HepG2 (cell line): Measurements from ENCODE around the gene KIF24. TPM values are rescaled to one million over a fixed set of nuclear protein-coding genes. Genes with fewer than 3 reads are reported as not detected.
A peak's percentile ranks its signal among the peaks of the same experiment; 100 is the strongest.

Experiments
- BRF2 ChIP-seq: sonication (generic); formaldehyde crosslinking; IDR thresholded peaks from 2 replicates; pipeline ENCODE4 v1.8.1; 2022; ENCODE audit warnings: mild to moderate bottlenecking, missing genetic modification reagents
- GLI4 ChIP-seq: sonication (generic); formaldehyde crosslinking; IDR thresholded peaks from 2 replicates; pipeline ENCODE4 v1.5.1; 2020; ENCODE audit warnings: missing genetic modification reagents, mild to moderate bottlenecking, moderate library complexity, borderline replicate concordance
- KDM4B ChIP-seq: sonication (generic); formaldehyde crosslinking; IDR thresholded peaks from 2 replicates; pipeline ENCODE4 v1.4.0; 2020; ENCODE audit warnings: missing genetic modification reagents
- THAP9 ChIP-seq: sonication (generic); formaldehyde crosslinking; IDR thresholded peaks from 2 replicates; pipeline ENCODE4; 2020; ENCODE audit warnings: missing genetic modification reagents, mild to moderate bottlenecking, borderline replicate concordance
- ZNF354B ChIP-seq: sonication (generic); formaldehyde crosslinking; IDR thresholded peaks from 2 replicates; pipeline ENCODE4 v1.8.0; 2022; ENCODE audit warnings: mild to moderate bottlenecking, missing genetic modification reagents
- polyA plus RNA-seq, 8 experiments: library from polyadenylated mRNA; depleted of rRNA in 3 of 8; stranded (reverse) in 7 of 8; unstranded in 1 of 8; fragments of >200 nt; fragmentation: Illumina TruSeq in 4 of 8; extraction: Trizol in 4 of 8; gene quantifications; 2 replicates each; pipeline versions ENCODE4 v1.2.1 to v1.2.3, GENCODE V29; 2011 to 2016; ENCODE audit warnings: low read depth in 4 of 8, missing spikeins in 1 of 8, mixed read lengths in 1 of 8; ENCODE audit not compliant: insufficient read depth in 1 of 8
- total RNA-seq, 5 experiments: library from RNA; depleted of rRNA; stranded (reverse); fragments of >200 nt; fragmentation: Illumina TruSeq; extraction: Trizol; gene quantifications; 2 replicates each; pipeline ENCODE4 v1.2.3, GENCODE V29; 2016; ENCODE audit warnings: low read depth in 1 of 5
- TF ChIP-seq, protein P1 (sequence below), 2 experiments: fragments of 450-650 bp in 1 of 2; sonication (generic) in 1 of 2; formaldehyde crosslinking; IDR thresholded peaks; 2 replicates each; pipeline versions ENCODE4 v1.5.0 to v1.8.0; 2020 to 2022; ENCODE audit warnings: mild to moderate bottlenecking in 1 of 2, missing genetic modification reagents in 1 of 2
- TF ChIP-seq, protein P2 (sequence below): IDR thresholded peaks from 2 replicates; pipeline ENCODE4 v1.6.1; 2016; ENCODE audit warnings: low read depth, missing genetic modification reagents, missing compliant biosample characterization

Gene KIF24
- total and polyA plus RNA-seq, 2 of the 13 experiments (the other 11 are each of a cell fraction or from before 2014, with no cell fraction given): 1.1 to 3.0 TPM

DNA sequence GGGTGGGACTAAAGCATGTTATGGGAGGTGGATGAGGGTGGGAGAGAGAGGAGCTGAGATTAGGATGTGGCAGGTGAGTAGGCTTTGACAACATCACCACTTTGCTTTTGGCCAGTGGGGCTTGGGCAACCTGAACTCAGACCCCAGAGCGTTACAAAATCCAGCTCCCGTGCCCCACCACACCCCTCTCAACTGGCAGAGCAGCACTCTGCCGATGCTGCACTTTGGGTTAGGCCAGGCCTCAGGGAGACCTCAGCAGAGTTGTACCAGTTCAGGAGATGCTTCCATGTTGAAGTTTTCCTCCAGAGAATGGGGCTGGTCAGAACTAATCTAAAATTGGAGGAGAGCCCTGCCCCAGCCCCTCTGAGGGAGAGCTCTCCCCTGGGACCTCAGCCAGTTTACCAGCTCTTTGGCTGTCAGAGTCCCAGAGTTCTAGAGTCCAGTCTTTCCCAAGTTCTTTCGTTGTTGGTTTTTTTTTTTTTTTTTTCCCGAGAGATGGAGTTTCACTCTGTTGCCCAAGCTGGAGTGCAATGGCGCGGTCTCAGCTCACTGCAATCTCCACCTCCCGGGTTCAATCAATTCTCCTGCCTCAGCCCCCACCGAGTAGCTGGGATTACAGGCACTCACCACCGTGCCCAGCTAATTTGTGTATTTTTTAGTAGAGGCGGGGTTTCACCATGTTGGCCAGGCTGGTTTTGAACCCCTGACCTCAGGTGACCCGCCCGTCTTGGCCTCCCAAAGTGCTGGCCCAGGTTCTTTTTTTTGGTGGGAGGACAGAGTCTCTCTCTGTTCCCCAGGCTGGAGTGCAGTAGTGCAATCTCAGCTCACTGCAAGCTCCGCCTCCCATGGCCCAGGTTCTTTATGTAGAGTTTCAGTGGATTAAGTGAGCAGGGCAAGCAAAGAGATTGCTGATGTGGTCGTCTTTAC, 18.1 kb upstream of the KIF24 start (continued):
- TF ChIP-seq, protein P1, sequence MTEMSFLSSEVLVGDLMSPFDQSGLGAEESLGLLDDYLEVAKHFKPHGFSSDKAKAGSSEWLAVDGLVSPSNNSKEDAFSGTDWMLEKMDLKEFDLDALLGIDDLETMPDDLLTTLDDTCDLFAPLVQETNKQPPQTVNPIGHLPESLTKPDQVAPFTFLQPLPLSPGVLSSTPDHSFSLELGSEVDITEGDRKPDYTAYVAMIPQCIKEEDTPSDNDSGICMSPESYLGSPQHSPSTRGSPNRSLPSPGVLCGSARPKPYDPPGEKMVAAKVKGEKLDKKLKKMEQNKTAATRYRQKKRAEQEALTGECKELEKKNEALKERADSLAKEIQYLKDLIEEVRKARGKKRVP (CRISPR knock-in tag; IDR thresholded peaks at IDR 0.05): peak in 1 of 2 experiments; percentile 28; a peak in 1 of 4 replicates
- TF ChIP-seq GLI4 (CRISPR knock-in tag) (no peak), ZNF354B (CRISPR knock-in tag) (no peak), THAP9 (CRISPR knock-in tag) (no peak), KDM4B (no peak), BRF2 (CRISPR knock-in tag) (no peak)
- TF ChIP-seq, protein P2, sequence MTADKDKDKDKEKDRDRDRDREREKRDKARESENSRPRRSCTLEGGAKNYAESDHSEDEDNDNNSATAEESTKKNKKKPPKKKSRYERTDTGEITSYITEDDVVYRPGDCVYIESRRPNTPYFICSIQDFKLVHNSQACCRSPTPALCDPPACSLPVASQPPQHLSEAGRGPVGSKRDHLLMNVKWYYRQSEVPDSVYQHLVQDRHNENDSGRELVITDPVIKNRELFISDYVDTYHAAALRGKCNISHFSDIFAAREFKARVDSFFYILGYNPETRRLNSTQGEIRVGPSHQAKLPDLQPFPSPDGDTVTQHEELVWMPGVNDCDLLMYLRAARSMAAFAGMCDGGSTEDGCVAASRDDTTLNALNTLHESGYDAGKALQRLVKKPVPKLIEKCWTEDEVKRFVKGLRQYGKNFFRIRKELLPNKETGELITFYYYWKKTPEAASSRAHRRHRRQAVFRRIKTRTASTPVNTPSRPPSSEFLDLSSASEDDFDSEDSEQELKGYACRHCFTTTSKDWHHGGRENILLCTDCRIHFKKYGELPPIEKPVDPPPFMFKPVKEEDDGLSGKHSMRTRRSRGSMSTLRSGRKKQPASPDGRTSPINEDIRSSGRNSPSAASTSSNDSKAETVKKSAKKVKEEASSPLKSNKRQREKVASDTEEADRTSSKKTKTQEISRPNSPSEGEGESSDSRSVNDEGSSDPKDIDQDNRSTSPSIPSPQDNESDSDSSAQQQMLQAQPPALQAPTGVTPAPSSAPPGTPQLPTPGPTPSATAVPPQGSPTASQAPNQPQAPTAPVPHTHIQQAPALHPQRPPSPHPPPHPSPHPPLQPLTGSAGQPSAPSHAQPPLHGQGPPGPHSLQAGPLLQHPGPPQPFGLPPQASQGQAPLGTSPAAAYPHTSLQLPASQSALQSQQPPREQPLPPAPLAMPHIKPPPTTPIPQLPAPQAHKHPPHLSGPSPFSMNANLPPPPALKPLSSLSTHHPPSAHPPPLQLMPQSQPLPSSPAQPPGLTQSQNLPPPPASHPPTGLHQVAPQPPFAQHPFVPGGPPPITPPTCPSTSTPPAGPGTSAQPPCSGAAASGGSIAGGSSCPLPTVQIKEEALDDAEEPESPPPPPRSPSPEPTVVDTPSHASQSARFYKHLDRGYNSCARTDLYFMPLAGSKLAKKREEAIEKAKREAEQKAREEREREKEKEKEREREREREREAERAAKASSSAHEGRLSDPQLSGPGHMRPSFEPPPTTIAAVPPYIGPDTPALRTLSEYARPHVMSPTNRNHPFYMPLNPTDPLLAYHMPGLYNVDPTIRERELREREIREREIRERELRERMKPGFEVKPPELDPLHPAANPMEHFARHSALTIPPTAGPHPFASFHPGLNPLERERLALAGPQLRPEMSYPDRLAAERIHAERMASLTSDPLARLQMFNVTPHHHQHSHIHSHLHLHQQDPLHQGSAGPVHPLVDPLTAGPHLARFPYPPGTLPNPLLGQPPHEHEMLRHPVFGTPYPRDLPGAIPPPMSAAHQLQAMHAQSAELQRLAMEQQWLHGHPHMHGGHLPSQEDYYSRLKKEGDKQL (CRISPR knock-in tag): no peak
